Measurements from ENCODE around the gene C1QTNF2.

DNA sequence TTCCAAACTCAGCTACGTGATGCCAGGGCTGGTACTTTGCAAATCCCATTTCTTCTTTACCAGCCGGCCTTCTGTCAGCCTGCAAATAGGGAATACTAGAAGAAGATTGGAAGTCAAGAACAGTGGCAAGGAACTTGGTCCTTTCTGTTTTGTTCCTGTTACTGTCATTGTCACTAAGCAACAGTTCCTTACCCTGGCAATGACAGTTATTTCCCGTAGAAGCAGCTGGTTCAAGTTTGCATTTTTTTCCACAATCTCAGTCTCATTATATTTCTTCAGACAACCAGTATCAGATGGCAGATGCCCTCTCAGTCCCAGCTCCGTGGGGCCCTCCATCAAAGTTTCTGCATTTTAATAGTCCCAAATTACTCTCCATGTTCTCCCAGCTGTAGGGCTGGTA, 9.1 kb upstream of the C1QTNF2 start:
- TF ChIP-seq POLR2A (IDR thresholded peaks at IDR 0.05), result no peak
- TF ChIP-seq, protein P1, sequence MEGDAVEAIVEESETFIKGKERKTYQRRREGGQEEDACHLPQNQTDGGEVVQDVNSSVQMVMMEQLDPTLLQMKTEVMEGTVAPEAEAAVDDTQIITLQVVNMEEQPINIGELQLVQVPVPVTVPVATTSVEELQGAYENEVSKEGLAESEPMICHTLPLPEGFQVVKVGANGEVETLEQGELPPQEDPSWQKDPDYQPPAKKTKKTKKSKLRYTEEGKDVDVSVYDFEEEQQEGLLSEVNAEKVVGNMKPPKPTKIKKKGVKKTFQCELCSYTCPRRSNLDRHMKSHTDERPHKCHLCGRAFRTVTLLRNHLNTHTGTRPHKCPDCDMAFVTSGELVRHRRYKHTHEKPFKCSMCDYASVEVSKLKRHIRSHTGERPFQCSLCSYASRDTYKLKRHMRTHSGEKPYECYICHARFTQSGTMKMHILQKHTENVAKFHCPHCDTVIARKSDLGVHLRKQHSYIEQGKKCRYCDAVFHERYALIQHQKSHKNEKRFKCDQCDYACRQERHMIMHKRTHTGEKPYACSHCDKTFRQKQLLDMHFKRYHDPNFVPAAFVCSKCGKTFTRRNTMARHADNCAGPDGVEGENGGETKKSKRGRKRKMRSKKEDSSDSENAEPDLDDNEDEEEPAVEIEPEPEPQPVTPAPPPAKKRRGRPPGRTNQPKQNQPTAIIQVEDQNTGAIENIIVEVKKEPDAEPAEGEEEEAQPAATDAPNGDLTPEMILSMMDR (IDR thresholded peaks at IDR 0.05), result no peak
